ENCODE results near the gene BUD13. TPM values are rescaled to one million over a fixed set of nuclear protein-coding genes. Genes with fewer than 3 reads are reported as not detected.

BUD13 gene
- total and polyA plus RNA-seq, 9 of the 15 experiments (the other 6 are each of a cell fraction or from before 2014, with no cell fraction given), result 9.5 to 34.1 (median 27.1) TPM

GRCh38 chr11:116794851-116795250 lies 22.1 kb upstream of the BUD13 start (continued):
- TF ChIP-seq CUX1 (CRISPR knock-in tag; IDR thresholded peaks at IDR 0.05) (no peak), ZNF75A (CRISPR knock-in tag; IDR thresholded peaks at IDR 0.05) (no peak), PRPF4 (IDR thresholded peaks at IDR 0.05; ENCODE audit: insufficient read depth, low read depth, low read length, poor library complexity, severe bottlenecking) (no peak), SAFB2 (IDR thresholded peaks at IDR 0.05; ENCODE audit: borderline replicate concordance, low read depth, low read length, severe bottlenecking) (no peak), KLF16 (IDR thresholded peaks at IDR 0.05) (no peak)

GRCh38 chr11:116793772-116794097 lies 20.9 kb upstream of the BUD13 start:
- Histone ChIP-seq H3K9me3 (replicated peaks; ENCODE audit: control insufficient read depth, insufficient read depth, low read depth, low read length) (no peaks in the 10 kb centered on the region), H2AFZ (ENCODE audit: low read depth, low read length) (peak overlapping the region; percentile 93), H3K79me2 (ENCODE audit: control insufficient read depth, insufficient read depth, low read length) (no peaks in the 10 kb centered on the region), H4K20me1 (replicated peaks; ENCODE audit: control insufficient read depth, insufficient read depth, low read length) (no peaks in the 10 kb centered on the region), H3K27ac (ENCODE audit: extremely low read depth, low read depth, low read length) (no peak overlapping the region), H3K9me1 (ENCODE audit: control insufficient read depth, insufficient read depth, low read length) (no peaks in the 10 kb centered on the region), H3K4me3 (no peak overlapping the region), H3K4me1 (replicated peaks in 1 of 2; ENCODE audit: control insufficient read depth in 2 of 2, insufficient read depth in 2 of 2, low read length in 2 of 2) (peaks cover 14 to 27% of the 10 kb centered on the region in 2 experiments), H3K36me3 (ENCODE audit: control insufficient read depth, insufficient read depth, low read length) (no peaks in the 10 kb centered on the region), H3K4me2 (ENCODE audit: insufficient read depth, low read length) (no peak overlapping the region; the same call in 1 of the 2 replicates), H3K27me3 (ENCODE audit: control insufficient read depth in 2 of 2, insufficient read depth in 2 of 2, low read length in 2 of 2) (no peaks in the 10 kb centered on the region), H3K9ac (ENCODE audit: insufficient read depth in 1 of 2, low read depth in 2 of 2, low read length in 2 of 2) (no peak overlapping the region)
- no TSS peak for BruUV-seq (replicated peaks)
- intact Hi-C loops (cut with micrococcal nuclease) (loop anchor here (5.0 kb wide), 1 partner anchor 434 kb away; no protein-coding TSS in a partner anchor), in situ Hi-C loops (cut with MboI) (no loop called here)
- 88% methylated on average over 1 of the region's 1 CpG for WGBS (ENCODE audit: insufficient coverage, low coverage, missing lambda C conversion rate)
- ATAC-seq (peak; percentile 62), DNase-seq (ENCODE audit: extremely low read depth in 1 of 4, low spot score in 3 of 4) (peak in 1 of 4 experiments; percentile 36), FAIRE-seq (peak; percentile 66)
- POLR2A ChIA-PET, result interaction anchor here (0.6 to 1.5 kb wide), 2 partner anchors 11 to 1637 kb away, joined by 3 read pairs; no protein-coding TSS in a partner anchor
- CTCF ChIA-PET (ENCODE audit: low intra/inter-chr PET ratio), result no interaction called here
- TF ChIP-seq RAD51 (IDR thresholded peaks at IDR 0.05; ENCODE audit: borderline replicate concordance, low read depth) (peak; percentile 74), XRCC4 (IDR thresholded peaks at IDR 0.05; ENCODE audit: extremely low read depth, insufficient read depth, insufficient read length) (no peak), ZNF830 (CRISPR knock-in tag; IDR thresholded peaks at IDR 0.05) (no peak), RREB1 (CRISPR knock-in tag; IDR thresholded peaks at IDR 0.05) (no peak)
